Neutrophil (primary cell): ENCODE results near the gene GOLGA3.
"Not testable (repeated sequence)": the region's sequence is repeated elsewhere in the genome, so short reads cannot be mapped to it uniquely, and the experiment has no call there.

ENCODE experiments used
- H3K27ac ChIP-seq: fragments of 200-600 bp; sonication (generic); 2 replicates; pipeline ENCODE4 v1.5.1; 2016; ENCODE audit warnings: mild to moderate bottlenecking, moderate library complexity
- H3K27me3 ChIP-seq: fragments of 200-600 bp; sonication (generic); 2 replicates; pipeline ENCODE4 v1.6.0; 2016; ENCODE audit warnings: mild to moderate bottlenecking
- H3K36me3 ChIP-seq: fragments of 200-600 bp; sonication (generic); 2 replicates; pipeline ENCODE4 v1.5.1; 2017
- H3K4me1 ChIP-seq, 2 experiments: fragments of 200-600 bp in 1 of 2; sonication (generic) in 1 of 2; 1 replicate in 1 of 2; 2 replicates in 1 of 2; pipeline versions ENCODE4 v1.5.1 to v1.6.1; 2013 to 2016; ENCODE audit warnings: low read depth in 1 of 2, low read length in 1 of 2, mild to moderate bottlenecking in 1 of 2, moderate library complexity in 1 of 2; ENCODE audit not compliant: control insufficient read depth in 1 of 2, insufficient read depth in 1 of 2
- H3K4me3 ChIP-seq, 2 experiments: fragments of 200-600 bp in 1 of 2; sonication (generic) in 1 of 2; 1 replicate in 1 of 2; 2 replicates in 1 of 2; pipeline ENCODE4 v1.5.1; 2013 to 2016; ENCODE audit warnings: low read depth in 1 of 2, low read length in 1 of 2, mild to moderate bottlenecking in 1 of 2, moderate library complexity in 1 of 2
- H3K9me3 ChIP-seq: fragments of 200-600 bp; sonication (generic); 2 replicates; pipeline ENCODE4 v1.5.1; 2016
- CTCF ChIP-seq: fragments of 200-600 bp; sonication (generic); IDR thresholded peaks from 2 replicates; pipeline ENCODE4 v1.5.1; 2016; ENCODE audit warnings: antibody characterized with exemption

The GOLGA3 gene

GRCh38 chr12:132754160-132754932 is 74.3 kb downstream of the GOLGA3 start:
- peak overlapping the region; percentile 10 for H3K27ac ChIP-seq
- H3K4me1 ChIP-seq: no peaks in the 10 kb centered on the region
- peaks cover 71% of the 10 kb centered on the region for H3K36me3 ChIP-seq
- no peaks in the 10 kb centered on the region for H3K27me3 ChIP-seq
- no peaks in the 10 kb centered on the region for H3K9me3 ChIP-seq
- H3K4me3 ChIP-seq: no peak overlapping the region
- no peak for TF ChIP-seq CTCF

GRCh38 chr12:132753670-132754069 is 75.0 kb downstream of the GOLGA3 start:
- H3K9me3 ChIP-seq, H3K27me3 ChIP-seq, H3K4me3 ChIP-seq, H3K4me1 ChIP-seq, H3K27ac ChIP-seq: not testable (repeated sequence)
- H3K36me3 ChIP-seq: peaks cover 73% of the 10 kb centered on the region

- H3K4me3 ChIP-seq: no peak overlapping the region
- no peaks in the 10 kb centered on the region for H3K4me1 ChIP-seq
- no peak for TF ChIP-seq CTCF
- H3K27ac ChIP-seq: no peak overlapping the region
- no peaks in the 10 kb centered on the region for H3K9me3 ChIP-seq
- no peaks in the 10 kb centered on the region for H3K27me3 ChIP-seq
- H3K36me3 ChIP-seq: peaks cover 96% of the 10 kb centered on the region
Observed at GRCh38 chr12:132748319-132748718, 80.3 kb downstream of the GOLGA3 start.

- Histone ChIP-seq H3K36me3 (peaks cover 96% of the 10 kb centered on the region), H3K4me3 (no peak overlapping the region), H3K4me1 (no peaks in the 10 kb centered on the region), H3K27ac (no peak overlapping the region), H3K9me3 (no peaks in the 10 kb centered on the region), H3K27me3 (no peaks in the 10 kb centered on the region)
- TF ChIP-seq CTCF: no peak
Observed at GRCh38 chr12:132747896-132748295, 80.8 kb downstream of the GOLGA3 start.

- H3K4me3 ChIP-seq: no peak overlapping the region
- no peaks in the 10 kb centered on the region for H3K27me3 ChIP-seq
- H3K9me3 ChIP-seq: no peaks in the 10 kb centered on the region
- H3K4me1 ChIP-seq: no peaks in the 10 kb centered on the region
- peaks cover 97% of the 10 kb centered on the region for H3K36me3 ChIP-seq
- H3K27ac ChIP-seq: no peak overlapping the region
- TF ChIP-seq CTCF: no peak
Observed at GRCh38 chr12:132747395-132747794, 81.3 kb downstream of the GOLGA3 start.

GRCh38 chr12:132746613-132747012 is 82.1 kb downstream of the GOLGA3 start:
- H3K4me3 ChIP-seq: no peak overlapping the region
- no peak for TF ChIP-seq CTCF
- H3K27me3 ChIP-seq: no peaks in the 10 kb centered on the region
- no peaks in the 10 kb centered on the region for H3K9me3 ChIP-seq
- no peaks in the 10 kb centered on the region for H3K4me1 ChIP-seq
- no peak overlapping the region for H3K27ac ChIP-seq
- H3K36me3 ChIP-seq: peaks cover 97% of the 10 kb centered on the region
